Subcutaneous abdominal adipose tissue (tissue), 5 donors: ENCODE data around the gene ERMARD.

Source experiments
- H3K27ac ChIP-seq: one replicate; pipeline ENCODE4 v1.7.0; 2013; ENCODE audit warnings: low read depth, mild to moderate bottlenecking, inconsistent platforms, low read length, moderate library complexity
- H3K27me3 ChIP-seq, 5 donors: one replicate each; pipeline ENCODE4 v1.7.0; 2013; ENCODE audit warnings: low read length in 5 of 5, inconsistent platforms in 1 of 5; ENCODE audit not compliant: control insufficient read depth in 5 of 5, insufficient read depth in 4 of 5
- H3K36me3 ChIP-seq, 5 donors: one replicate each; pipeline ENCODE4 v1.7.0; 2013; ENCODE audit warnings: low read length in 5 of 5; ENCODE audit not compliant: control insufficient read depth in 5 of 5, insufficient read depth in 5 of 5
- H3K4me1 ChIP-seq, 5 donors: one replicate each; pipeline ENCODE4 v1.7.0; 2013; ENCODE audit warnings: low read length in 5 of 5, mild to moderate bottlenecking in 3 of 5, moderate library complexity in 1 of 5; ENCODE audit not compliant: control insufficient read depth in 5 of 5, insufficient read depth in 5 of 5
- H3K4me3 ChIP-seq, 5 donors: one replicate each; pipeline ENCODE4 v1.7.0; 2013; ENCODE audit warnings: low read length in 5 of 5, low read depth in 1 of 5
- H3K9ac ChIP-seq, 5 donors: one replicate each; pipeline ENCODE4 v1.7.0; 2013; ENCODE audit warnings: low read length in 5 of 5, mild to moderate bottlenecking in 4 of 5, moderate library complexity in 3 of 5
- H3K9me3 ChIP-seq, 5 donors: one replicate each; pipeline ENCODE4 v1.7.0; 2013; ENCODE audit warnings: low read length in 5 of 5; ENCODE audit not compliant: control insufficient read depth in 5 of 5
- donor health status: healthy.
- donor health status: healthy.
- donor health status: healthy.
- donor health status: healthy.
- donor health status: healthy.

Gene ERMARD

DNA sequence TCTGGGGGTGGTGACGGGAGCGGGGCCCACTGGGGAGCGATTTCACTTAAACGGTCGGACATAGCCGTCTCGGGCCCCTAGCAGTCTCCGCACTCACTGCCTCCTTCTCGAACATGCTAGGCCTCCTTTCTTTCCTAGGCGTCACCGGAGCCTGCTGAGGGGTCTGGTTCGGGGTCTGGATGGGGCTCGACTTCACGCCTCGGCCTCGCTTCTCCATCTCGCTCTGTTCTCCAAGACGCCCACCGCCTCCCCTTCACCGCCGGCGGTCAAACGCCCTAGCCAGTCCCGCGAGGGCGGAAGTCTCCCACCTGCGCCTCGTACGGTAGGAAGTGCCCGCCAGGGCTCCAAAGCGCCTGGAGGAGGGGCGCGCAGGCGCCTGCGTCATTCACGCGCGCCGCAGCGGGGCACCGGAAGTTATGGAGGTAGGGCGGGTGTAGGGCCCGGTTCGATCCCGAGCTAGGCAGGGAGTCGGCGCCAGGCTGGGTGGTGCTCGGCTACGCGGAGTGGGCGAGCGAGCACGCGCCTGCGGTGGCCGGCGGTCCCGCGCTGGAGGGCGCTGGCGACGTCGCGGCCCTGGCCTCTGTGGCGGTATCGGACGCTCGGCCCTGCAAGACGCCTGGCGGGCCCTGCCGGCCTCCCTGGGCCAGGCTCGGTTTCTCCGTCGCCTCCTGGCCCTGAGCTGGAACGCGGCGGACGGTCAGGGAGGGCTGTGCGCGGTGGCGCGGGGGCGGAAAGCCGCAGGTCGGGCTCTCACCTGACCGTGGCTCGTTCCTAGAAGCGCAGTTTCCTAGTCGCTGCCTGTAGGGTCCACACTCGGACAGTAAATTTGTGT is at the start of gene ERMARD, which contains the start of gene DYNLT2:
Gene ERMARD, plus strand, starts transcription at position 381 of the 832 bp plus-strand sequence. Its CDS starts 36 bp downstream, at position 417.
Gene DYNLT2, minus strand, starts transcription at position 331 of the 832 bp plus-strand sequence. Its CDS starts 114 bp downstream, at position 217.
- Histone ChIP-seq H3K4me3 (peak within 1 kb of the TSS; percentile 82 to 92 (median 85)), H3K36me3 (peaks cover 0 to under 1% (median 0%) of the 10 kb centered on the region in 5 donors), H3K9ac (peak within 1 kb of the TSS; percentile 92 to 97 (median 95)), H3K27me3 (no peaks in the 10 kb centered on the region), H3K4me1 (peaks cover 0 to 27% (median 23%) of the 10 kb centered on the region in 5 donors), H3K9me3 (no peaks in the 10 kb centered on the region), H3K27ac (peak within 1 kb of the TSS; percentile 91)

DNA sequence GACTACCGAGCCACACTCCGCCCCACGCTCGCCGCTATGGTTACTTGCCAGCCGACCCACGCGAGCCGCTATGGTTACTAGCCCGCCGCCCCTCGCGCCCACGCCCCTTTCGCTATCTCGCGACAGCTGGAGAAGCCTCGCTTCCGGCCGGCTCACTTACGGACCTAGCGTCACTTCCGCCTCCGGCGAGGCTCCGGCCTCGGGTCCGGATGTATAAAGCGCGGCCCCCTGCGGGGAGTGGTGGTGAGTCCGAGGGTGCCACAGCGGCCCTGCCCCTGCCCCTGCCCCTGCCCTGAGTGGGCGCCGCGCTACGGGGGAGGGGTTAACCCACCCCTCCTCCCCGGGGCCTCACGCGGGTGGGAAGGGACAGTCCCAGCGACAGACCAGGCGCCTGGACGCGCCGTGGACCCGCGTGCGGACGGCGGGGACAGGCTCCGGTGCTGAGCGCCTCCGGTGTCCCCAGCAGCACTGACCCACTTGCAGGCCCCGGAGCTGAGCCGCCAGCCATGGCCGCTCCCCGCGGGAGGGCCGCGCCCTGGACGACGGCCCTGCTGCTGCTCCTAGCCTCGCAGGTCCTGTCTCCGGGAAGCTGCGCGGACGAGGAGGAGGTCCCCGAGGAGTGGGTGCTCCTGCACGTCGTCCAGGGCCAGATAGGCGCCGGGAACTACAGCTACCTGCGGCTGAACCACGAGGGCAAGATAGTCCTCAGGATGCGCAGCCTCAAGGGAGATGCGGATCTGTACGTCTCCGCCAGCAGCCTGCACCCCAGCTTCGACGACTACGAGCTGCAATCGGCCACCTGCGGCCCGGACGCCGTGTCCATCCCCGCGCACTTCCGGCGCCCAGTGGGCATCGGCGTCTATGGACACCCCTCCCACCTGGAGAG is 49.2 kb upstream of the ERMARD start, which contains the start of the genes C6orf120 and WDR27:
Gene C6orf120, plus strand, starts transcription at position 173 of the 886 bp plus-strand sequence. Its CDS starts 334 bp downstream, at position 507.
Gene WDR27, minus strand, starts transcription at position 76 of the 886 bp plus-strand sequence. CDS start 13,024 bp downstream, outside the sequence.
- Histone ChIP-seq H3K4me1 (peaks cover 6 to 46% (median 43%) of the 10 kb centered on the region in 5 donors), H3K9me3 (no peaks in the 10 kb centered on the region), H3K36me3 (peaks cover 3 to 13% (median 8%) of the 10 kb centered on the region in 5 donors), H3K27me3 (no peaks in the 10 kb centered on the region), H3K4me3 (peak within 1 kb of the TSS; percentile 70 to 99 (median 93)), H3K9ac (peak within 1 kb of the TSS; percentile 89 to 98 (median 94)), H3K27ac (peak within 1 kb of the TSS; percentile 92)

DNA sequence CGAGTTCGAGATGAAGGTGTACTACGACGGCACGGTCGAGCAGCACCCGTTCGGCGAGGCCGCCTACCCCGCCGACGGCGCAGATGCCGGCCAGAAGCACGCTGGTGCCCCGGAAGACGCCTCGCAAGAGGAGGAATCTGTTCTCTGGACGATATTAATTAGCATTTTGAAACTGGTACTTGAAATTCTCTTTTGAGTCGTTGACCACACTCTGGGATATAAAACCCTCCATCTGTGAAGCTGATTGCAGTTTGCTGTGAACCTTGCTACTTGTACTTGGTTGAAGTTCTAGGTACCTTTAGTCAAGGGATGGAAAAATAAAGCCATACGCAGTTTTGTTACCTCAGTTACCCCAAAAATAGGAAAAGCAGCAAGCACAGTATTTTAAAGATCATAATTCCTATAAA is 48.6 kb upstream of the ERMARD start:
- no peaks in the 10 kb centered on the region for H3K27me3 ChIP-seq
- peaks cover 3 to 13% (median 11%) of the 10 kb centered on the region in 5 donors for H3K36me3 ChIP-seq
- peak overlapping the region; percentile 38 to 99 (median 93) for H3K4me3 ChIP-seq
- peak overlapping the region; percentile 92 for H3K27ac ChIP-seq
- peak overlapping the region; percentile 77 to 98 (median 94) for H3K9ac ChIP-seq
- peaks cover 6 to 46% (median 43%) of the 10 kb centered on the region in 5 donors for H3K4me1 ChIP-seq
- no peaks in the 10 kb centered on the region for H3K9me3 ChIP-seq

DNA sequence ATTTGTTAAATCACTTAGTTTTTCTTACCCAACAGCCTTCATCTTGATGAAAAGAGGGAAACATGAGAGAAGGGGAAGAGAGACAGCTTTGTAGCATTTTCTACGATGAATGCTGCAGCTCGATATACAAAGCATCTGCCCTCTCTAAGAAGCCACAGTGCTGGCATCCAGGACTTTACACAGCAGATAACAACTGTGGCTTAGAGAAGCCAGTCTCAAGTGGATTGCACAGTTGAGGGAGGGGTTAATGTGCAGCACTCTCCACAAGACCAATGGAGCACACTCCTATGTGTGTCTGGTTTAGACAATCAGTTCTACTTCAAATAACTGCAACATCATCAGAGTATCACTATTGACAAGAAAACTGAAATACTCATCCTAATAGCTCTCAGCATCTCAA is 43.6 kb upstream of the ERMARD start:
- H3K9me3 ChIP-seq: no peaks in the 10 kb centered on the region
- H3K4me3 ChIP-seq: no peak overlapping the region
- no peak overlapping the region for H3K27ac ChIP-seq
- H3K4me1 ChIP-seq: peaks cover 6 to 24% (median 19%) of the 10 kb centered on the region in 5 donors
- peak overlapping the region in 1 of 5 donors; percentile 11 for H3K9ac ChIP-seq
- no peaks in the 10 kb centered on the region for H3K27me3 ChIP-seq
- peaks cover 20 to 42% (median 25%) of the 10 kb centered on the region in 5 donors for H3K36me3 ChIP-seq

DNA sequence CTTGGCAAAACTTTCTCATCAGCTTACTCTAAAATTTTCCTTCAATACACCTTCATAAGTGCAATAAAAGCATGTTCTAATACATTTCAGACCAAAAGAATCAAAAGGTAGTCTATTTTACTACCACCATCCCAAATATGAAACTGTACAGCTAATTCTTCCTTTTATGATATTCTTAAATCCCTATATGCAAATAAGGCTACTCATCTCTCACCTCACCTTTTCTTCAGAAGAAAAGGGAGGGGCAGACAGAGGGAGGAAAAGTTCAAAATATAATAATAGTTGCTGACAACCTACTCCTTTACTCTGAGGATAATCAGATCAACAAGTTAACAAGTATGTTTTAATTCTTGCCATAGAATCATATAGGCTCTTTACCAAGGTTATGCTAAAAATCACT is 42.1 kb upstream of the ERMARD start:
- peaks cover 0 to 9% (median 5%) of the 10 kb centered on the region in 5 donors for H3K4me1 ChIP-seq
- no peaks in the 10 kb centered on the region for H3K27me3 ChIP-seq
- peaks cover 26 to 43% (median 32%) of the 10 kb centered on the region in 5 donors for H3K36me3 ChIP-seq

DNA sequence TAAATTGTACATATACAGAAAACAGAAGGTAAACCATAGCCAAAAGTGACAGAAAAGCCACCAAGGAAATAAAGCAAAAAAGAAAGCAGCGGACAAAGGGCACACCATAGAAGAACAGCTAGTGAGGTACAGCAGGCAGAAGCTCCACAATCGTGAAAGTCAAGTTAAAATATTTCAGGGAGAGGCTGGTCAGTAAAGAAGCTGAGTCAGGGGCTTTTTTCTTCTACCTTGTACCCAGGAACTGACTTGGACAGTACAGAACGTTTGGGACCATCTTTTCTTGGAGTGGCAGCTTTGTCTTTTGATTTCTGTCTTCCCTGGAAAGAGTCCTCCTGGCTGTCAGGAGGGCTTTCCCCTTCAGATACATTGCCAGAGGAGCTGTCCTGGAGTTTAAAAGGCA is 41.4 kb upstream of the ERMARD start:
- no peak overlapping the region for H3K27ac ChIP-seq
- H3K4me1 ChIP-seq: peaks cover 0 to 3% (median under 1%) of the 10 kb centered on the region in 5 donors
- no peaks in the 10 kb centered on the region for H3K27me3 ChIP-seq
- peaks cover 30 to 46% (median 39%) of the 10 kb centered on the region in 5 donors for H3K36me3 ChIP-seq
- no peaks in the 10 kb centered on the region for H3K9me3 ChIP-seq
- H3K9ac ChIP-seq: no peak overlapping the region
- H3K4me3 ChIP-seq: no peak overlapping the region

More for the DNA sequence above, 42.1 kb upstream of the ERMARD start:
- Histone ChIP-seq H3K9ac (no peak overlapping the region), H3K27ac (no peak overlapping the region), H3K4me3 (no peak overlapping the region), H3K9me3 (no peaks in the 10 kb centered on the region)

DNA sequence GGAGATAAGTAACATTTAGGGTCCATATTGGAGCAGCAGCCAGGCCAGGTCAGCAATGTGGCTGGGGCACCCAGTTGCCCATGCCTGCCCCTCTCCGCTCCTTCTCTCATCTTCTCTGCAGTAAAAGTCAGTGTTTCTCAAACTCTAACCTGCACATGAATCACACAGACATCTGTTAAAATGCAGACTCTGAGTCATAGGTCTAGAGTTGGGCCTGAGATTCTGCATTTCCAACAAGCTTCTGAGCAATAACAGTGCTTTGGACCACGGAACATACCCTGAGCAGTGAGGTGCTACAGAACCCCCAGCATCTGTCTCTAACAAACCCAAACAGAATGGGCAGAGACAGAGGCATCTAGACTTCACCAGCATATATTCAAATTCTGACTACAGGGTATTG is 37.2 kb upstream of the ERMARD start:
- Histone ChIP-seq H3K4me3 (no peak overlapping the region), H3K9ac (no peak overlapping the region), H3K36me3 (peaks cover 31 to 57% (median 48%) of the 10 kb centered on the region in 5 donors), H3K27ac (no peak overlapping the region), H3K4me1 (no peaks in the 10 kb centered on the region), H3K9me3 (no peaks in the 10 kb centered on the region), H3K27me3 (no peaks in the 10 kb centered on the region)

DNA sequence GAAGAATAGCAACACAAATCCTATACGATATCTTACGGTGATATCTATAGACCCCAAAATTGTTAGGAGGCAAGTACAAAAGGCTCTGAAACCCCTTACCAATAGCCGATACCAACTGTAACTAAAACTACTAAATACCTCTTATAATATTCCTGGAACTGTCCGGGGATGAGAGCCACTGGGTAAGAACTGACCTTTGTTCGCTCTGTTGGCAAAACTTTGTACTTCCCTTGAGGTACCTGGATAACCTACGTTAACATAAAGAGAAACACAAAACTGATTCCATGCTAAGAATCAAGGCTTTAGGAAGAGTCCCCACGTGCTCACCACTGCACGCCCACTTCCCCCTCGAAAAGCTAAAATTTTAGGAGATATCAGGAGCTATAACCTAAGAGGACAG is 36.8 kb upstream of the ERMARD start:
- H3K27me3 ChIP-seq: no peaks in the 10 kb centered on the region
- H3K4me3 ChIP-seq: no peak overlapping the region
- no peak overlapping the region for H3K9ac ChIP-seq
- H3K36me3 ChIP-seq: peaks cover 31 to 53% (median 45%) of the 10 kb centered on the region in 5 donors
- no peaks in the 10 kb centered on the region for H3K4me1 ChIP-seq
- no peak overlapping the region for H3K27ac ChIP-seq
- H3K9me3 ChIP-seq: no peaks in the 10 kb centered on the region

DNA sequence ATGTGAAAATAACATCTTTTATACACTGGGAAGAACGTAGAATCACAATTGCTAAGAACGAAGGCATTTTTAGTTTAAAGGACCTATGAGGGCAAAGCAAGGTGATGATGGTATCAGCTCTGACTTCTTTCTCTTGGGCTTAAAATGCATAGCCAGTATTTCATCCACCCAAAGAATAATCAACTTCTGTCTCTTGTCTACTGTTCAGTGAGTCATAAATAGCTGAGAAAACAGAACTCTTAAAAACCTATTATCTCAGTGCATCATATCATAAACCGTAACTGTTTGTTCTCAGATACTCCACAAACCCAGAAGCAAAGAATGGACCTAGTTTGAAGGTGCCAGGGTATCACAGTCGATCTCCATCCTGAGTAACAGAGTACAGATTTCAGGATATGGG is 32.3 kb upstream of the ERMARD start:
- Histone ChIP-seq H3K27ac (no peak overlapping the region), H3K4me3 (no peak overlapping the region), H3K4me1 (peaks cover 2 to 17% (median 15%) of the 10 kb centered on the region in 5 donors), H3K9ac (no peak overlapping the region), H3K27me3 (no peaks in the 10 kb centered on the region), H3K9me3 (no peaks in the 10 kb centered on the region), H3K36me3 (peaks cover 13 to 26% (median 21%) of the 10 kb centered on the region in 5 donors)
